ENCODE data around the gene HNRNPC.
"Not testable (repeated sequence)": the region's sequence is repeated elsewhere in the genome, so short reads cannot be mapped to it uniquely, and the experiment has no call there.

The HNRNPC gene

GRCh38 chr14:21257394-21257909 is 11.8 kb downstream of the HNRNPC start:
- Histone ChIP-seq H4K8ac (ENCODE audit: low read depth, low read length) (peak overlapping the region; percentile 39), H3K27me3 (ENCODE audit: insufficient read depth, low read length, poor library complexity) (no peaks in the 10 kb centered on the region), H2BK120ac (ENCODE audit: low read depth, low read length) (no peak overlapping the region), H2AK5ac (ENCODE audit: low read length) (no peak overlapping the region), H3K56ac (ENCODE audit: low read length) (no peak overlapping the region), H3K79me2 (ENCODE audit: control insufficient read depth, insufficient read depth, low read length) (peaks cover 90% of the 10 kb centered on the region), H3K36me3 (ENCODE audit: control insufficient read depth, insufficient read depth, low read length) (peaks cover 5% of the 10 kb centered on the region), H3K9ac (ENCODE audit: low read length) (no peak overlapping the region), H3K27ac (ENCODE audit: low read depth, low read length) (peak overlapping the region; percentile 35), H3K4me1 (ENCODE audit: control insufficient read depth, low read depth, low read length) (no peaks in the 10 kb centered on the region), H3K79me1 (ENCODE audit: low read length) (no peaks in the 10 kb centered on the region), H3K4me3 (ENCODE audit: low read length) (no peak overlapping the region), H2BK15ac (replicated peaks; ENCODE audit: low read depth) (no peak overlapping the region), H3K18ac (ENCODE audit: low read length) (no peak overlapping the region), H2BK5ac (ENCODE audit: low read length) (no peak overlapping the region), H3K4ac (ENCODE audit: low read depth, low read length) (no peak overlapping the region), H3K23ac (ENCODE audit: low read length) (no peak overlapping the region), H4K5ac (ENCODE audit: low read length) (no peak overlapping the region), H3K4me2 (ENCODE audit: low read length) (no peak overlapping the region)
- DNase-seq, result no peak
- no CpG with 5 or more reads among the region's 7 CpGs for WGBS (ENCODE audit: extremely low coverage, insufficient coverage, low lambda C conversion rate)

GRCh38 chr14:21256539-21257393 is 12.5 kb downstream of the HNRNPC start:
- no peak overlapping the region for H3K4me3 ChIP-seq (ENCODE audit: low read length)
- no peak overlapping the region for H4K8ac ChIP-seq (ENCODE audit: low read depth, low read length)

GRCh38 chr14:21256102-21256447 is 13.2 kb downstream of the HNRNPC start:
- WGBS (ENCODE audit: extremely low coverage, insufficient coverage, low lambda C conversion rate), result no CpG with 5 or more reads among the region's 8 CpGs
- not testable (repeated sequence) for H3K56ac ChIP-seq (ENCODE audit: low read length)

More at GRCh38 chr14:21256539-21257393, 12.5 kb downstream of the HNRNPC start:
- Histone ChIP-seq H2BK15ac (replicated peaks; ENCODE audit: low read depth) (no peak overlapping the region), H3K23ac (ENCODE audit: low read length) (no peak overlapping the region), H2BK5ac (ENCODE audit: low read length) (no peak overlapping the region), H3K27me3 (ENCODE audit: insufficient read depth, low read length, poor library complexity) (no peaks in the 10 kb centered on the region), H3K4me1 (ENCODE audit: control insufficient read depth, low read depth, low read length) (no peaks in the 10 kb centered on the region), H3K27ac (ENCODE audit: low read depth, low read length) (no peak overlapping the region), H3K4me2 (ENCODE audit: low read length) (no peak overlapping the region), H2BK120ac (ENCODE audit: low read depth, low read length) (no peak overlapping the region), H3K79me1 (ENCODE audit: low read length) (no peaks in the 10 kb centered on the region), H3K18ac (ENCODE audit: low read length) (no peak overlapping the region), H3K9ac (ENCODE audit: low read length) (peak overlapping the region; percentile 10), H3K56ac (ENCODE audit: low read length) (no peak overlapping the region), H3K79me2 (ENCODE audit: control insufficient read depth, insufficient read depth, low read length) (peaks cover 90% of the 10 kb centered on the region), H4K5ac (ENCODE audit: low read length) (no peak overlapping the region), H3K4ac (ENCODE audit: low read depth, low read length) (no peak overlapping the region), H2AK5ac (ENCODE audit: low read length) (no peak overlapping the region), H3K36me3 (ENCODE audit: control insufficient read depth, insufficient read depth, low read length) (peaks cover 3% of the 10 kb centered on the region)
- DNase-seq, result no peak
- no CpG with 5 or more reads among the region's 10 CpGs for WGBS (ENCODE audit: extremely low coverage, insufficient coverage, low lambda C conversion rate)

DNA sequence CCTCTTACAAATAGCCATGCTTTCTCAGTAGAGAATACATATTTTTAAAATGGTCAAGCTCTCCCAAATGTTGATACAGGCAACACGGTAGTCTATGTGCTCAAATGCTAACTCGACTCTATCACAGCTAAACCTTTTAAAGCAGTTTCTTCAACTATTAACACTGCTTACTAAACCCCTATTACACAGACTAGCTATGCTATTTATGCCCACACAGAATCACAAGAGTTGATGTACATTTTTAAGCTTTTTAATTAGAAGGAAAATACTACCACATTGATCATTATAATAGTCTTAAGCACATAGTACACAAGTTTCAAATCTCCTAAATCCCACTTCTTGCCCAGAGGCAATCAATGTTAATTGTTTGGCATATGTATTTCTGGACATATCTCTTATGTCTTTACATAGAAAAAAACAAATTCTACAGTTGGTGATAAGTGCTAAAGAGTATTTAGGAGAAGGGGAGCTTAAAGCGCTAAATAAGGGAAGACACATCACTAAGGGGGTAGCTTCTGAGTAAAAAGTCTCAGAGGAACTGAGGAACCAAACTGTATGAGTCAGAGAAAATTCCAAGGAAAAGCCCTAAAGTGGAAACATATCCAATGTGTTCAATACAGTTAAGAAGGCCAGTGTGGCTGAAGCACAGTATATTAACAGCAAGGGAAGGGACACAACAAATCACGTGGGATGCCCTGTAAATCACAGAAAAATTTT is 13.7 kb downstream of the HNRNPC start:
- Histone ChIP-seq H3K27ac (ENCODE audit: low read depth, low read length) (no peak overlapping the region), H3K4me3 (ENCODE audit: low read length) (no peak overlapping the region), H3K9ac (ENCODE audit: low read length) (no peak overlapping the region), H4K5ac (ENCODE audit: low read length) (no peak overlapping the region), H3K4me2 (ENCODE audit: low read length) (no peak overlapping the region), H3K79me2 (ENCODE audit: control insufficient read depth, insufficient read depth, low read length) (peaks cover 88% of the 10 kb centered on the region), H3K27me3 (ENCODE audit: insufficient read depth, low read length, poor library complexity) (no peaks in the 10 kb centered on the region), H3K79me1 (ENCODE audit: low read length) (no peaks in the 10 kb centered on the region), H3K23ac (ENCODE audit: low read length) (no peak overlapping the region), H3K4me1 (ENCODE audit: control insufficient read depth, low read depth, low read length) (no peaks in the 10 kb centered on the region), H4K8ac (ENCODE audit: low read depth, low read length) (no peak overlapping the region), H3K18ac (ENCODE audit: low read length) (no peak overlapping the region), H2AK5ac (ENCODE audit: low read length) (no peak overlapping the region), H3K4ac (ENCODE audit: low read depth, low read length) (no peak overlapping the region), H2BK5ac (ENCODE audit: low read length) (no peak overlapping the region), H3K36me3 (ENCODE audit: control insufficient read depth, insufficient read depth, low read length) (peaks cover 2% of the 10 kb centered on the region), H2BK15ac (replicated peaks; ENCODE audit: low read depth) (no peak overlapping the region), H2BK120ac (ENCODE audit: low read depth, low read length) (no peak overlapping the region), H3K56ac (ENCODE audit: low read length) (no peak overlapping the region)
- WGBS (ENCODE audit: extremely low coverage, insufficient coverage, low lambda C conversion rate), result no CpG with 5 or more reads among the region's 4 CpGs
- no peak for DNase-seq

More at GRCh38 chr14:21256102-21256447, 13.2 kb downstream of the HNRNPC start:
- H3K36me3 ChIP-seq (ENCODE audit: control insufficient read depth, insufficient read depth, low read length); H4K5ac ChIP-seq (ENCODE audit: low read length); H2AK5ac ChIP-seq (ENCODE audit: low read length); DNase-seq; H3K4me1 ChIP-seq (ENCODE audit: control insufficient read depth, low read depth, low read length); H3K18ac ChIP-seq (ENCODE audit: low read length); H3K23ac ChIP-seq (ENCODE audit: low read length); H2BK120ac ChIP-seq (ENCODE audit: low read depth, low read length); H2BK15ac ChIP-seq (replicated peaks; ENCODE audit: low read depth); H3K27me3 ChIP-seq (ENCODE audit: insufficient read depth, low read length, poor library complexity); H4K8ac ChIP-seq (ENCODE audit: low read depth, low read length); H3K4me2 ChIP-seq (ENCODE audit: low read length); H3K27ac ChIP-seq (ENCODE audit: low read depth, low read length); H2BK5ac ChIP-seq (ENCODE audit: low read length); H3K9ac ChIP-seq (ENCODE audit: low read length); H3K4ac ChIP-seq (ENCODE audit: low read depth, low read length); H3K79me1 ChIP-seq (ENCODE audit: low read length); H3K4me3 ChIP-seq (ENCODE audit: low read length): not testable (repeated sequence)
- peaks cover 88% of the 10 kb centered on the region for H3K79me2 ChIP-seq (ENCODE audit: control insufficient read depth, insufficient read depth, low read length)

- Histone ChIP-seq H3K18ac (ENCODE audit: low read length) (no peak overlapping the region), H3K27ac (ENCODE audit: low read depth, low read length) (no peak overlapping the region), H3K79me2 (ENCODE audit: control insufficient read depth, insufficient read depth, low read length) (peaks cover 90% of the 10 kb centered on the region), H3K23ac (ENCODE audit: low read length) (no peak overlapping the region), H2AK5ac (ENCODE audit: low read length) (no peak overlapping the region), H3K4ac (ENCODE audit: low read depth, low read length) (no peak overlapping the region), H3K36me3 (ENCODE audit: control insufficient read depth, insufficient read depth, low read length) (no peaks in the 10 kb centered on the region), H3K4me3 (ENCODE audit: low read length) (no peak overlapping the region), H3K4me1 (ENCODE audit: control insufficient read depth, low read depth, low read length) (no peaks in the 10 kb centered on the region), H3K79me1 (ENCODE audit: low read length) (no peaks in the 10 kb centered on the region), H3K56ac (ENCODE audit: low read length) (no peak overlapping the region), H3K27me3 (ENCODE audit: insufficient read depth, low read length, poor library complexity) (no peaks in the 10 kb centered on the region), H2BK15ac (replicated peaks; ENCODE audit: low read depth) (no peak overlapping the region), H4K5ac (ENCODE audit: low read length) (no peak overlapping the region), H3K4me2 (ENCODE audit: low read length) (no peak overlapping the region), H2BK120ac (ENCODE audit: low read depth, low read length) (no peak overlapping the region), H4K8ac (ENCODE audit: low read depth, low read length) (no peak overlapping the region), H2BK5ac (ENCODE audit: low read length) (no peak overlapping the region), H3K9ac (ENCODE audit: low read length) (no peak overlapping the region)
- DNase-seq, result no peak
- no CpG with 5 or more reads among the region's 2 CpGs for WGBS (ENCODE audit: extremely low coverage, insufficient coverage, low lambda C conversion rate)
Observed at GRCh38 chr14:21252149-21252548, 17.1 kb downstream of the HNRNPC start.

Data from mesendoderm (in vitro differentiated cells).